HG03571 (cell line): ENCODE results near the gene THAP11.
A peak's percentile ranks its signal among the peaks of the same experiment; 100 is the strongest.

ENCODE experiments used
- ATAC-seq: cut with Tn5 transposase; IDR thresholded peaks from one replicate; pipeline ENCODE4 v1.9.1; 2021; ENCODE audit not compliant: unreplicated experiment

THAP11 gene

GRCh38 chr16:67883146-67883871, 41.2 kb downstream of the THAP11 start:
- no peak for ATAC-seq

- ATAC-seq: no peak
These were observed 41.7 kb downstream of the THAP11 start for GRCh38 chr16:67883872-67884261.

- no peak for ATAC-seq
These were observed 42.6 kb downstream of the THAP11 start, which contains the start of gene NRN1L for GRCh38 chr16:67884684-67885083. Gene NRN1L (plus strand): TSS chr16:67884885. CDS start chr16:67884904, 19 bp downstream.

GRCh38 chr16:67885545-67885944, 43.4 kb downstream of the THAP11 start:
- ATAC-seq: no peak

GRCh38 chr16:67885976-67886375, 43.9 kb downstream of the THAP11 start:
- no peak for ATAC-seq

GRCh38 chr16:67886387-67886786, 44.3 kb downstream of the THAP11 start:
- ATAC-seq: no peak

- ATAC-seq: no peak
These were observed 46.2 kb downstream of the THAP11 start for GRCh38 chr16:67888331-67888730.

- no peak for ATAC-seq
These were observed 50.3 kb downstream of the THAP11 start for GRCh38 chr16:67892375-67892774.

GRCh38 chr16:67892899-67893742, 51.0 kb downstream of the THAP11 start, which contains the start of gene PSKH1:
Gene PSKH1 (plus strand): TSS chr16:67893254. CDS start chr16:67908750, 15,496 bp downstream.
- peak; percentile 88 for ATAC-seq
